OCI-LY1 (cell line): ENCODE results near the gene ENTPD1.
A peak's percentile ranks its signal among the peaks of the same experiment; 100 is the strongest.

Source experiments
- H2AFZ ChIP-seq: fragments of 200-600 bp; sonication (generic), shearing (Covaris generic); 2 replicates; pipeline ENCODE4 v1.6.0; 2014; ENCODE audit warnings: antibody characterized with exemption, mild to moderate bottlenecking, low read length
- H3F3A ChIP-seq: fragments of 200-600 bp; sonication (generic), shearing (Covaris generic); 2 replicates; pipeline ENCODE4 v1.6.0; 2014; ENCODE audit warnings: mild to moderate bottlenecking, antibody characterized with exemption, low read length, moderate library complexity; ENCODE audit not compliant: insufficient read depth
- H3K27ac ChIP-seq: fragments of 200-600 bp; sonication (generic); 2 replicates; pipeline ENCODE4 v1.5.1; 2014; ENCODE audit warnings: low read length, mixed run types, mild to moderate bottlenecking, low read depth; ENCODE audit not compliant: poor library complexity, severe bottlenecking
- H3K27me3 ChIP-seq: fragments of 200-600 bp; sonication (generic); 2 replicates; pipeline ENCODE4 v1.6.0; 2014; ENCODE audit warnings: antibody characterized with exemption, mild to moderate bottlenecking, low read length, moderate library complexity; ENCODE audit not compliant: insufficient read depth
- H3K36me3 ChIP-seq: fragments of 200-600 bp; sonication (generic); 2 replicates; pipeline ENCODE4 v1.6.1; 2014; ENCODE audit warnings: mild to moderate bottlenecking, antibody characterized with exemption, low read length, moderate library complexity, mixed read lengths; ENCODE audit not compliant: insufficient read depth
- H3K4me1 ChIP-seq: fragments of 200-600 bp; sonication (generic); 2 replicates; pipeline ENCODE4 v1.5.1; 2014; ENCODE audit warnings: mild to moderate bottlenecking, low read length, moderate library complexity; ENCODE audit not compliant: insufficient read depth, severe bottlenecking
- H3K4me2 ChIP-seq: fragments of 200-600 bp; sonication (generic), shearing (Covaris generic); 2 replicates; pipeline ENCODE4 v1.6.1; 2014; ENCODE audit warnings: low read length
- H3K4me3 ChIP-seq: fragments of 200-600 bp; sonication (generic); 2 replicates; pipeline ENCODE4 v1.5.1; 2014; ENCODE audit warnings: low read length, low read depth, mild to moderate bottlenecking, mixed read lengths; ENCODE audit not compliant: poor library complexity, severe bottlenecking
- H3K79me2 ChIP-seq: fragments of 200-600 bp; shearing (Covaris generic); 2 replicates; pipeline ENCODE4 v1.6.1; 2016; ENCODE audit warnings: mixed run types, low read length, mixed read lengths; ENCODE audit not compliant: insufficient read depth
- H3K9ac ChIP-seq: fragments of 200-600 bp; sonication (generic), shearing (Covaris generic); 2 replicates; pipeline ENCODE4 v1.6.1; 2014; ENCODE audit warnings: mild to moderate bottlenecking, low read length, mixed read lengths
- H3K9me2 ChIP-seq: fragments of 200-600 bp; sonication (generic), shearing (Covaris generic); 2 replicates; pipeline ENCODE4 v1.6.1; 2014; ENCODE audit warnings: low read depth, mild to moderate bottlenecking, low read length, mixed read lengths
- H3K9me3 ChIP-seq: fragments of 200-600 bp; shearing (Covaris generic); 2 replicates; pipeline ENCODE4 v1.6.1; 2014; ENCODE audit warnings: low read length, mixed read lengths
- H4K20me1 ChIP-seq: fragments of 200-600 bp; sonication (generic), shearing (Covaris generic); 2 replicates; pipeline ENCODE4 v1.6.0; 2016; ENCODE audit warnings: mild to moderate bottlenecking, low read length; ENCODE audit not compliant: insufficient read depth
- EZH2 ChIP-seq: fragments of 200-600 bp; sonication (generic), shearing (Covaris generic); IDR thresholded peaks from 2 replicates; pipeline ENCODE4 v1.8.0; 2017; ENCODE audit warnings: borderline replicate concordance, mixed run types, mild to moderate bottlenecking, antibody characterized with exemption, low read length, moderate library complexity, mixed read lengths
- TF ChIP-seq, protein P1 (sequence below): fragments of 200-600 bp; sonication (generic), shearing (Covaris generic); IDR thresholded peaks from 2 replicates; pipeline ENCODE4 v1.5.1; 2017; ENCODE audit warnings: mild to moderate bottlenecking, antibody characterized with exemption, low read length, moderate library complexity, mixed read lengths

Gene ENTPD1

DNA sequence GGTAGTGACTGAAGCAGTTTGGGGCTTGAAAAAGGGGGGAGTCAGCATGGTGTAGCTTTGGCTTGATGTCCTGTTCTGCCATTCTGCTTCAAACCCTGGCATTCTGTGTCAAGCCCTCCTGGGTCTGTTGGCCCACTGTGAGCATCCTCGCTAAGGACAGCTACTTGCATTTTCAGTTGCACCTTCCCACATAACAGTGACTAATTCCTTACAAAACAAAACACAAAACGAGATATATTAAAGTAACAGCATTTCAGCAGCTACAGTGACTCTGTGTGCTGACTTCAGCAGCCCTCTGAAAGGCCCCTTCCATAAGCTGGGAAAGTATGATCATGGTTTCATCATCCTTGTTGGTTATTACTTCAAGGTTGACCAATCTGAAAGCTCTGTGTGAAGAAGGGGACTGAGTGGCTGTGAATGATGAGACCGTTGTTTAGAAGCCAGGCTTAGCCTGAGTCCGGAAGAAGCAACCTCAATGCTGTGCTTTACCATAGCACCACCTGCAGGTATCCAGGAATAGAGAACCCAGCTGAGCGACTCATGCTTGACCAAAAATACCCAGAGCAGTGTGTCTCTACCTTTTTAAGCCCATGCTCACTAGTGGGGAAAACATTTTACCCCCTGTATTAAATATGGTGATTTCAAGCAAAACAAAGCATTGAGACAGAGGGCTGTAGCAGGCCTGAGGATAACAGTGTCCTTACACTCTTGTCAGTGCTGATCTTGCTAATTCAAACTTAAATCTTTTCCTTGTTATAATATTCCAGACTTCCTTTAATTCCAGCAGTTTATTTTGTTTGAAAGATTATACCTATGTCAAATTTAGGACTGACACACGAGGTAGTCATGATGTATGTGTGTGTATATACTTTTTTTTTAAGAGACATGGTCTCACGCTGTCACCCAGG lies 109.2 kb downstream of the ENTPD1 start:
- TF ChIP-seq, protein P1, sequence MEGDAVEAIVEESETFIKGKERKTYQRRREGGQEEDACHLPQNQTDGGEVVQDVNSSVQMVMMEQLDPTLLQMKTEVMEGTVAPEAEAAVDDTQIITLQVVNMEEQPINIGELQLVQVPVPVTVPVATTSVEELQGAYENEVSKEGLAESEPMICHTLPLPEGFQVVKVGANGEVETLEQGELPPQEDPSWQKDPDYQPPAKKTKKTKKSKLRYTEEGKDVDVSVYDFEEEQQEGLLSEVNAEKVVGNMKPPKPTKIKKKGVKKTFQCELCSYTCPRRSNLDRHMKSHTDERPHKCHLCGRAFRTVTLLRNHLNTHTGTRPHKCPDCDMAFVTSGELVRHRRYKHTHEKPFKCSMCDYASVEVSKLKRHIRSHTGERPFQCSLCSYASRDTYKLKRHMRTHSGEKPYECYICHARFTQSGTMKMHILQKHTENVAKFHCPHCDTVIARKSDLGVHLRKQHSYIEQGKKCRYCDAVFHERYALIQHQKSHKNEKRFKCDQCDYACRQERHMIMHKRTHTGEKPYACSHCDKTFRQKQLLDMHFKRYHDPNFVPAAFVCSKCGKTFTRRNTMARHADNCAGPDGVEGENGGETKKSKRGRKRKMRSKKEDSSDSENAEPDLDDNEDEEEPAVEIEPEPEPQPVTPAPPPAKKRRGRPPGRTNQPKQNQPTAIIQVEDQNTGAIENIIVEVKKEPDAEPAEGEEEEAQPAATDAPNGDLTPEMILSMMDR, result peak; percentile 47; the same call in 1 of the 2 replicates
- TF ChIP-seq EZH2, result no peak
- no peaks in the 10 kb centered on the region for H4K20me1 ChIP-seq
- no peaks in the 10 kb centered on the region for H3K27me3 ChIP-seq
- H3K79me2 ChIP-seq, result no peaks in the 10 kb centered on the region
- H2AFZ ChIP-seq, result no peak overlapping the region
- H3K4me3 ChIP-seq, result no peak overlapping the region
- H3F3A ChIP-seq, result no peaks in the 10 kb centered on the region
- peaks cover 7% of the 10 kb centered on the region for H3K4me1 ChIP-seq
- H3K9me3 ChIP-seq, result no peaks in the 10 kb centered on the region
- no peaks in the 10 kb centered on the region for H3K36me3 ChIP-seq
- no peak overlapping the region for H3K27ac ChIP-seq
- H3K9ac ChIP-seq, result no peak overlapping the region
- H3K4me2 ChIP-seq, result no peak overlapping the region
- H3K9me2 ChIP-seq, result no peaks in the 10 kb centered on the region

DNA sequence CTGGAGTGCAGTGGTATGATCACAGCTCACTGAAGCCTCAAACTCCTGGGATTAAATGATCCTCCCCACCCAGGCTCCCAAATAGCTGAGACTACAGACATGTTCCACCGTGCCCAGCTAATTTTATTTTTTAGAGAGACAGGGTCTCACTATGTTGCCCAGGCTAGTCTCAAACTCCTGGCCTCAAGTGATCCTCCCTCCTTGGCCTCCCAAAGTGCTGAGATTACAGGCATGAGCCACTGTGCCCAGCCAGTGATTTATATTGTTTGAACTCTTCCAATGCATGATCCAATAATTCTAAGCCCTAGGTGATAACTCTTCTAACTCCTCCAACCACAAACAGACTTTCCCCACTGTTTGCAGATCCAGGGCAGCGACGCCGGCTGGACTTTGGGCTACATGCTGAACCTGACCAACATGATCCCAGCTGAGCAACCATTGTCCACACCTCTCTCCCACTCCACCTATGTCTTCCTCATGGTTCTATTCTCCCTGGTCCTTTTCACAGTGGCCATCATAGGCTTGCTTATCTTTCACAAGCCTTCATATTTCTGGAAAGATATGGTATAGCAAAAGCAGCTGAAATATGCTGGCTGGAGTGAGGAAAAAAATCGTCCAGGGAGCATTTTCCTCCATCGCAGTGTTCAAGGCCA lies 110.0 kb downstream of the ENTPD1 start:
- TF ChIP-seq, protein P1, result no peak
- TF ChIP-seq EZH2, result no peak
- Histone ChIP-seq H2AFZ (no peak overlapping the region), H3F3A (no peaks in the 10 kb centered on the region), H3K9me2 (no peaks in the 10 kb centered on the region), H3K9me3 (no peaks in the 10 kb centered on the region), H3K79me2 (no peaks in the 10 kb centered on the region), H3K4me3 (no peak overlapping the region), H3K4me1 (peaks cover 7% of the 10 kb centered on the region), H3K36me3 (no peaks in the 10 kb centered on the region), H3K27ac (no peak overlapping the region), H3K9ac (no peak overlapping the region), H3K4me2 (no peak overlapping the region), H3K27me3 (no peaks in the 10 kb centered on the region), H4K20me1 (no peaks in the 10 kb centered on the region)

DNA sequence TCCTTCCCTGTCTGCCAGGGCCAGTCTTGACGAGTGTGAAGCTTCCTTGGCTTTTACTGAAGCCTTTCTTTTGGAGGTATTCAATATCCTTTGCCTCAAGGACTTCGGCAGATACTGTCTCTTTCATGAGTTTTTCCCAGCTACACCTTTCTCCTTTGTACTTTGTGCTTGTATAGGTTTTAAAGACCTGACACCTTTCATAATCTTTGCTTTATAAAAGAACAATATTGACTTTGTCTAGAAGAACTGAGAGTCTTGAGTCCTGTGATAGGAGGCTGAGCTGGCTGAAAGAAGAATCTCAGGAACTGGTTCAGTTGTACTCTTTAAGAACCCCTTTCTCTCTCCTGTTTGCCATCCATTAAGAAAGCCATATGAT lies 110.5 kb downstream of the ENTPD1 start:
- Histone ChIP-seq H3K36me3 (no peaks in the 10 kb centered on the region), H4K20me1 (no peaks in the 10 kb centered on the region), H3K9me3 (no peaks in the 10 kb centered on the region), H3K4me2 (no peak overlapping the region), H3K9me2 (no peaks in the 10 kb centered on the region), H3K9ac (no peak overlapping the region), H3K4me3 (no peak overlapping the region), H3K4me1 (peaks cover 7% of the 10 kb centered on the region), H3K79me2 (no peaks in the 10 kb centered on the region), H3K27ac (no peak overlapping the region), H3K27me3 (no peaks in the 10 kb centered on the region), H3F3A (no peaks in the 10 kb centered on the region), H2AFZ (no peak overlapping the region)
- TF ChIP-seq, protein P1, result no peak
- no peak for TF ChIP-seq EZH2
